Measurements from ENCODE around the gene ARL14. TPM values are rescaled to one million over a fixed set of nuclear protein-coding genes. Genes with fewer than 3 reads are reported as not detected.

The ARL14 gene
- total RNA-seq, 6 experiments from 2014 or later = 0.31 to 0.66 TPM; not detected in 4

DNA sequence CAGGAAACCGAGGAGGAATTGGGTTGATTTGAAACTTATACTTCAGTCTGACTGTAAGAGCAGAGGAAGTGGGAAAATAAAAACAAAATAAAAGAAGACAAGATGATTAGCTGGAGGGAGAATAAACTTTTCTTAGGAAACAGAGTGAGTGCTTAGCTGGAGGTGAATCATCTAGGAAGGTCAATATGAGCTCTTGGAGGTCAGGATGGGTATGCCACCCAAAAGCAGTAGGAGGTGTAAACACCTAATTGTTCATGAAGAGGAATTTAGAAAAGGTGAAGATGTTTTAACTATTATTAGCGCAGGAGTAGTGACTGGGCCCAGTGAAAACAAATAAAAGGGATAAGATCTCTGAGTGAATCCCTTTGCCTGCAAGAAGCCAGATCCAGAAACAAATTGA, 39.9 kb upstream of the ARL14 start:
- intact Hi-C loops (cut with DNase I) = no loop called here
- WGBS (ENCODE audit: insufficient coverage, low coverage, low lambda C conversion rate, missing lambda C conversion rate) = 75% methylated on average over 2 of the region's 2 CpGs
- H3K36me3 ChIP-seq = no peaks in the 10 kb centered on the region
- no peaks in the 10 kb centered on the region for H3K9me3 ChIP-seq
- TF ChIP-seq POLR2A (IDR thresholded peaks at IDR 0.05) = no peak
- TF ChIP-seq, protein P1, sequence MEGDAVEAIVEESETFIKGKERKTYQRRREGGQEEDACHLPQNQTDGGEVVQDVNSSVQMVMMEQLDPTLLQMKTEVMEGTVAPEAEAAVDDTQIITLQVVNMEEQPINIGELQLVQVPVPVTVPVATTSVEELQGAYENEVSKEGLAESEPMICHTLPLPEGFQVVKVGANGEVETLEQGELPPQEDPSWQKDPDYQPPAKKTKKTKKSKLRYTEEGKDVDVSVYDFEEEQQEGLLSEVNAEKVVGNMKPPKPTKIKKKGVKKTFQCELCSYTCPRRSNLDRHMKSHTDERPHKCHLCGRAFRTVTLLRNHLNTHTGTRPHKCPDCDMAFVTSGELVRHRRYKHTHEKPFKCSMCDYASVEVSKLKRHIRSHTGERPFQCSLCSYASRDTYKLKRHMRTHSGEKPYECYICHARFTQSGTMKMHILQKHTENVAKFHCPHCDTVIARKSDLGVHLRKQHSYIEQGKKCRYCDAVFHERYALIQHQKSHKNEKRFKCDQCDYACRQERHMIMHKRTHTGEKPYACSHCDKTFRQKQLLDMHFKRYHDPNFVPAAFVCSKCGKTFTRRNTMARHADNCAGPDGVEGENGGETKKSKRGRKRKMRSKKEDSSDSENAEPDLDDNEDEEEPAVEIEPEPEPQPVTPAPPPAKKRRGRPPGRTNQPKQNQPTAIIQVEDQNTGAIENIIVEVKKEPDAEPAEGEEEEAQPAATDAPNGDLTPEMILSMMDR (IDR thresholded peaks at IDR 0.05) = no peak
- H3K27me3 ChIP-seq = no peaks in the 10 kb centered on the region
- no peak overlapping the region for H3K4me3 ChIP-seq
- no peak for ATAC-seq
- no peak overlapping the region for H3K27ac ChIP-seq
- H3K4me1 ChIP-seq = no peaks in the 10 kb centered on the region
- DNase-seq = no peak

DNA sequence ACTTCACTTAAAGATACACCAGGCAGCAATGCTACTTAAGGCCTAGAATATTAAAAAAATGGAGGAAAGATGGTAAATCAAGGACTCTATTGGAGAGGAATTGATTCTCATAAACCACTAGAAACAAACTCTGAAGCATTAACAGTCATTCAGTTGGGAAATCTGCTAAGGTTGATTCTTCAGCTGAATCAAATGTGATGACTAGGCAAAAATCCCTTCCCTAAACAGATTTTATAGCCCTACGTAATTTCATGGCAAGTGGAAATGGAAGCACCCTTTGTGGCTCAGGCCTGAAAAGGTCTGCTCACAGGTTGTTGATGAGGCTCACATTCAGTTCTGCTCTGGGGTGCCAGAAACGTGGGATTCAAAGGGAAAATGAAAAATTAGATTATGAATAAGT, 38.8 kb upstream of the ARL14 start:
- DNase-seq (no peak), ATAC-seq (no peak)
- intact Hi-C loops (cut with DNase I) = no loop called here
- Histone ChIP-seq H3K4me3 (no peak overlapping the region), H3K27ac (no peak overlapping the region), H3K9me3 (no peaks in the 10 kb centered on the region), H3K36me3 (no peaks in the 10 kb centered on the region), H3K27me3 (no peaks in the 10 kb centered on the region), H3K4me1 (no peaks in the 10 kb centered on the region)
- TF ChIP-seq, protein P1 (IDR thresholded peaks at IDR 0.05) = no peak
- TF ChIP-seq POLR2A (IDR thresholded peaks at IDR 0.05) = no peak
- WGBS (ENCODE audit: insufficient coverage, low coverage, low lambda C conversion rate, missing lambda C conversion rate) = 41% methylated on average over 2 of the region's 2 CpGs

DNA sequence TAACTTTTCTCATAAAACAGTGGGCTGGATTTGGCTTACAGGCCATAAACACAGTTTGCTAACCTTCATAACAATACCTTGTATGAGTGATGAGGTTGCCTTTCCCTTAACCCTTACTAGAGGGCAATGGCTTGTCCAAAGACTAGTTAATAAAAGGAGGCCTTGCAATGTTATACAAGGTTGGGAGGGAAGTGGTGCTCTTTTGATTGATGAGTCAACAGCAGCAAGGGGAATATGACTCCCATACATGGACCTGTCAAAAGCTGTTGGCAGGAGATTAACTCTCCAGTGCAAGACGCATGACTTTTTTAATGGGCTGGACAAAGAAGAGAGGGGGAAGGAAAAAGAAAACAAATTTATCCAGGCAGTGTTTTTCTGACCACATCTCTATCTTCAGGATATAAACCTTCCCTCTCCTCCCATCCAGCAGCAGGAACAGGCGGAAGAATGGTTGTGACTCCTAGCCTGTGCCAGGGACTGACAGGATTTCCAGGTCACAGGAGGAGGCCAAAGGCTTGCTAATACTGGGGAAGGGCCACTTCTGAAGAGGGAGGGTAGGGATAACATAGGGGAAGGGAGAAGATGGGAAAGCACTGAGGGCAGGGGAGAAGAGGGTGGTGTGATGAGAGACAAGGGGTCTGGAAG, 35.2 kb upstream of the ARL14 start:
- DNase-seq = no peak

DNA sequence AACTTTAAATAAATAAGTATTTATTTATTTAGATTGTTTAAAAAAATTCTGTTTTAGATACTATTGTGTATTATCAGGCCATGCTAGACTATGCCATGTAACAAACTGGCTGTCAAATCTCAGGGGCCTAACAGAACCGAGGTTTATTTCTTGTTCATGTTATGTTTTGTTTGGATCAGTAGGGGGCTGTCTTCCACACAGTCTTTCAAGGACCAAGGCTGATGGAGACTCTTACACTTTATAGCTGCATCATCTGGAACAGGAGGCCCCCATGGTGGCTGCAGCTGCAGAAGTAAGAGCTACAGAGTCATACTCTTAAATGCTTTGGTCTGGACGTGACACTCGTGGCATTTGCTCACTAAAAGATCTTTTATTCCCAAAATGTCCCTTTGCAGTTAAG, 33.0 kb upstream of the ARL14 start:
- no peak overlapping the region for H3K4me3 ChIP-seq
- 85% methylated on average over 3 of the region's 3 CpGs for WGBS (ENCODE audit: insufficient coverage, low coverage, low lambda C conversion rate, missing lambda C conversion rate)
- intact Hi-C loops (cut with DNase I) = no loop called here
- TF ChIP-seq POLR2A (IDR thresholded peaks at IDR 0.05) = no peak
- TF ChIP-seq, protein P1 (IDR thresholded peaks at IDR 0.05) = peak in 1 of 4 donors; percentile 9
- DNase-seq (no peak), ATAC-seq (no peak)
- no peaks in the 10 kb centered on the region for H3K27me3 ChIP-seq
- no peaks in the 10 kb centered on the region for H3K36me3 ChIP-seq
- H3K4me1 ChIP-seq = no peaks in the 10 kb centered on the region
- H3K27ac ChIP-seq = no peak overlapping the region
- H3K9me3 ChIP-seq = no peaks in the 10 kb centered on the region

More for the DNA sequence above, 35.2 kb upstream of the ARL14 start:
- Histone ChIP-seq H3K4me1 (no peaks in the 10 kb centered on the region), H3K36me3 (no peaks in the 10 kb centered on the region), H3K27ac (no peak overlapping the region), H3K4me3 (no peak overlapping the region), H3K27me3 (no peaks in the 10 kb centered on the region), H3K9me3 (no peaks in the 10 kb centered on the region)
- 56% methylated on average over 2 of the region's 2 CpGs for WGBS (ENCODE audit: insufficient coverage, low coverage, low lambda C conversion rate, missing lambda C conversion rate)
- TF ChIP-seq POLR2A (IDR thresholded peaks at IDR 0.05) = no peak
- TF ChIP-seq, protein P1 (IDR thresholded peaks at IDR 0.05) = no peak
- intact Hi-C loops (cut with DNase I) = no loop called here
- peak in 2 of 4 donors; percentile 18 to 20 for ATAC-seq
